HepG2 (cell line): ENCODE measurements around the gene CYB5A. TPM values are rescaled to one million over a fixed set of nuclear protein-coding genes. Genes with fewer than 3 reads are reported as not detected.

Experiments used
- CBX2 ChIP-seq, 2 experiments: fragments of 200-600 bp in 1 of 2; sonication (generic); formaldehyde crosslinking in 1 of 2; IDR thresholded peaks; 2 replicates each; pipeline versions ENCODE4 v1.7.0 to v1.8.1; 2018 to 2022; ENCODE audit warnings: low read depth in 2 of 2, low read length in 1 of 2, mild to moderate bottlenecking in 1 of 2, missing genetic modification reagents in 1 of 2
- HNF1A ChIP-seq, 2 experiments: sonication (generic) in 1 of 2; formaldehyde crosslinking in 1 of 2; IDR thresholded peaks; 2 replicates each; pipeline versions ENCODE4 v1.4.0 to v1.6.1; 2016 to 2020; ENCODE audit warnings: borderline replicate concordance in 1 of 2, low read depth in 1 of 2, mild to moderate bottlenecking in 1 of 2, missing genetic modification reagents in 1 of 2
- KDM5A ChIP-seq: fragments of 200-600 bp; sonication (generic); IDR thresholded peaks from 2 replicates; pipeline ENCODE4 v1.7.0; 2018; ENCODE audit warnings: antibody characterized with exemption, mild to moderate bottlenecking, low read length, borderline replicate concordance
- MAF1 ChIP-seq: sonication (generic); formaldehyde crosslinking; IDR thresholded peaks from 2 replicates; pipeline ENCODE4 v1.5.0; 2020; ENCODE audit warnings: missing genetic modification reagents, borderline replicate concordance
- NFIC ChIP-seq: IDR thresholded peaks from 2 replicates; pipeline ENCODE4 v1.6.1; 2012; ENCODE audit warnings: mild to moderate bottlenecking, low read length, inconsistent platforms
- POLR2AphosphoS2 ChIP-seq: IDR thresholded peaks from 2 replicates; pipeline ENCODE4 v1.6.1; 2011; ENCODE audit warnings: low read depth, low read length, improper control_type of control experiment
- SNAPC4 ChIP-seq: sonication (generic); formaldehyde crosslinking; IDR thresholded peaks from 2 replicates; pipeline ENCODE4 v1.4.0; 2020; ENCODE audit warnings: mild to moderate bottlenecking, missing genetic modification reagents
- STAG1 ChIP-seq: sonication (generic); formaldehyde crosslinking; IDR thresholded peaks from 2 replicates; pipeline ENCODE4 v1.4.0; 2020; ENCODE audit warnings: missing genetic modification reagents
- ZBTB10 ChIP-seq: sonication (generic); formaldehyde crosslinking; IDR thresholded peaks from 2 replicates; pipeline ENCODE4 v1.4.0; 2020; ENCODE audit warnings: missing genetic modification reagents, borderline replicate concordance
- ZMAT5 ChIP-seq: sonication (generic); formaldehyde crosslinking; IDR thresholded peaks from 2 replicates; pipeline ENCODE4 v1.5.0; 2020; ENCODE audit warnings: mild to moderate bottlenecking, low read depth, missing genetic modification reagents, borderline replicate concordance
- ZNF225 ChIP-seq: sonication (generic); formaldehyde crosslinking; IDR thresholded peaks from 2 replicates; pipeline ENCODE4 v1.4.0; 2020; ENCODE audit warnings: mild to moderate bottlenecking, missing genetic modification reagents
- ZNF260 ChIP-seq: sonication (generic); formaldehyde crosslinking; IDR thresholded peaks from 2 replicates; pipeline ENCODE4 v1.4.0; 2020; ENCODE audit warnings: missing genetic modification reagents, low read depth, mild to moderate bottlenecking, borderline replicate concordance
- ZNF75D ChIP-seq: sonication (generic); formaldehyde crosslinking; IDR thresholded peaks from 2 replicates; pipeline ENCODE4 v1.8.1; 2023; ENCODE audit warnings: missing genetic modification reagents, mild to moderate bottlenecking, borderline replicate concordance
- polyA plus RNA-seq, 8 experiments: library from polyadenylated mRNA; depleted of rRNA in 3 of 8; stranded (reverse) in 7 of 8; unstranded in 1 of 8; fragments of >200 nt; fragmentation: Illumina TruSeq in 4 of 8; extraction: Trizol in 4 of 8; gene quantifications; 2 replicates each; pipeline versions ENCODE4 v1.2.1 to v1.2.3, GENCODE V29; 2011 to 2016; ENCODE audit warnings: low read depth in 4 of 8, missing spikeins in 1 of 8, mixed read lengths in 1 of 8; ENCODE audit not compliant: insufficient read depth in 1 of 8
- total RNA-seq, 5 experiments: library from RNA; depleted of rRNA; stranded (reverse); fragments of >200 nt; fragmentation: Illumina TruSeq; extraction: Trizol; gene quantifications; 2 replicates each; pipeline ENCODE4 v1.2.3, GENCODE V29; 2016; ENCODE audit warnings: low read depth in 1 of 5

Gene CYB5A
- total and polyA plus RNA-seq, 2 of the 13 experiments (the other 11 are each of a cell fraction or from before 2014, with no cell fraction given): 215 to 356 TPM

- TF ChIP-seq ZMAT5 (CRISPR knock-in tag) (no peak), SNAPC4 (CRISPR knock-in tag) (no peak), HNF1A (IDR thresholded peaks at IDR 0.05; ENCODE audit: low read depth) (no peak), HNF1A (CRISPR knock-in tag; IDR thresholded peaks at IDR 0.05; ENCODE audit: borderline replicate concordance) (peak; percentile 13; the same call in 1 of the 2 replicates), NFIC (no peak; the same call in 1 of the 2 replicates), CBX2 (IDR thresholded peaks at IDR 0.05; ENCODE audit: low read depth, low read length) (no peak), CBX2 (CRISPR knock-in tag; IDR thresholded peaks at IDR 0.05; ENCODE audit: low read depth) (no peak), MAF1 (CRISPR knock-in tag) (no peak; the same call in 1 of the 2 replicates), KDM5A (no peak), POLR2AphosphoS2 (no peak), ZBTB10 (CRISPR knock-in tag) (no peak), ZNF75D (CRISPR knock-in tag) (no peak), ZNF260 (CRISPR knock-in tag) (no peak), STAG1 (CRISPR knock-in tag) (0 out of 2 replicates have a peak, but pooled peaks have one; percentile 4), ZNF225 (CRISPR knock-in tag) (no peak)
Observed at GRCh38 chr18:74281980-74282754, 9.6 kb downstream of the CYB5A start (continued).
